Measurements from ENCODE around the gene SPOCK1.

- TF ChIP-seq CTCF (conservative IDR thresholded peaks at IDR 0.05 in 1 of 2, IDR thresholded peaks at IDR 0.05 in 1 of 2; ENCODE audit: extremely low read depth in 1 of 2, insufficient read depth in 1 of 2, low read depth in 1 of 2, low read length in 2 of 2) (no peak), EZH2 (IDR thresholded peaks at IDR 0.05; ENCODE audit: borderline replicate concordance, low read length) (no peak)
Observed at GRCh38 chr5:137097203-137097602, 401.9 kb downstream of the SPOCK1 start.
